Measurements from ENCODE around the gene PLAC8L1. TPM values are rescaled to one million over a fixed set of nuclear protein-coding genes. Genes with fewer than 3 reads are reported as not detected.
"Not testable (repeated sequence)": the region's sequence is repeated elsewhere in the genome, so short reads cannot be mapped to it uniquely, and the experiment has no call there.

Gene PLAC8L1
- total RNA-seq, 1 experiment from 2014 or later: not detected

DNA sequence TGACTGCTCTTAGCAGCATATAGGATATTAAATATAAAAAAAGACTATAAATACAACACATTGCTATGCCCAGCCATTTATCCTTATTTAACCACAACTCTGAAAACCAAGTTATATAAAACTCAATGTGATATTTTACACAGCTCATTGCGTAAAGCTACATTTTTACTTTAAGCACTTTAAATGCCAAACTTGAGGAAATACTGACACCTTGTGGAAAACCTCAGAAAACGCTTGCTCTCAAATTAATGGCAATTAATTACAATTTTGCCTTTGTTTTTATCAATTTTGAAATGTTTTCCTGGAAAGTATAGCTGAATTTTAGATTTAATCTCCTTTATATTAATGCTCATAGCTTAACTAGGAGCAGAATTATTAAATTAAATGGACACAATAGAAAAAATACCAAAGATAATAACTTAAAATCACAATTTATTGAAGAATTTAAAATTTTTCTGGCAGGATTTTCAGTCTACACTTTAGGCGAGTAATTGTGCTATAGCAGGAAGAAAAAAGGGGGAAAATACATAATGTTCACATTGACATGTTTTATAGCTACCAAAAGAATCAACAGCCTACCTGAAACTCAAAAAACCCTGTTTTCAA is 25.2 kb upstream of the PLAC8L1 start:
- POLR2A ChIA-PET (ENCODE audit: unreplicated experiment): no interaction called here

DNA sequence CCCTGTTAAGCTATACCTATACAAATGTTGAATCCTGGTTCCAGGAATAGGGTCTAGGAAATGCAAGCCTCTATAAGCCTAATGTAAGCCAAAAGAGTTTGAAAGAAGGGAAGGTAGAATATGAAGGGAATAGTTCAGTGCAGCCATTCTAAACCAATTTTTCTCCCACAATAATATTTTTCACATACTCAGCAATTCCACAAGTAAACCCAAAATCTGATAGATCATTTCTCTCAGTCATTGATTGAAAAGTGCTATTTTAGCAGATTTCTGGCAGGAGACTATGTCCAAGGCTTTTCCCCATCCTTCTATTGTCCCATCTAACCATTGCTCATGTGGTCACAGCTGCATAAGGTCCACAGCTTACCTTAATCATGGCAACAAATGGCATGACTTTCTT is 20.7 kb upstream of the PLAC8L1 start:
- Histone ChIP-seq H2AFZ (no peak overlapping the region), H3K36me3 (ENCODE audit: low read depth) (peaks cover 67% of the 10 kb centered on the region), H3K27ac (no peak overlapping the region), H3K79me2 (ENCODE audit: low read depth) (no peaks in the 10 kb centered on the region), H4K20me1 (ENCODE audit: insufficient read depth) (peaks cover 11% of the 10 kb centered on the region), H3F3A (ENCODE audit: insufficient read depth, low read depth) (peaks cover 13% of the 10 kb centered on the region; the same call in 1 of the 2 replicates), H3K9me2 (ENCODE audit: insufficient read depth) (no peaks in the 10 kb centered on the region), H3K9me3 (ENCODE audit: insufficient read depth, low read depth) (no peaks in the 10 kb centered on the region), H3K4me1 (replicated peaks; ENCODE audit: insufficient read depth) (no peaks in the 10 kb centered on the region), H3K4me2 (no peak overlapping the region), H3K27me3 (ENCODE audit: insufficient read depth, low read depth) (no peaks in the 10 kb centered on the region), H3K4me3 (no peak overlapping the region)
- ChIA-PET CTCF (no interaction called here), POLR2A (ENCODE audit: unreplicated experiment) (no interaction called here)
- intact Hi-C loops (cut with micrococcal nuclease; ENCODE audit: unreplicated experiment): no loop called here
- no TSS peak for BruUV-seq (replicated peaks)
- DNase-seq: no peak
- no peak for TF ChIP-seq EZH2 (IDR thresholded peaks at IDR 0.05; ENCODE audit: low read depth)
- TF ChIP-seq, protein P1, sequence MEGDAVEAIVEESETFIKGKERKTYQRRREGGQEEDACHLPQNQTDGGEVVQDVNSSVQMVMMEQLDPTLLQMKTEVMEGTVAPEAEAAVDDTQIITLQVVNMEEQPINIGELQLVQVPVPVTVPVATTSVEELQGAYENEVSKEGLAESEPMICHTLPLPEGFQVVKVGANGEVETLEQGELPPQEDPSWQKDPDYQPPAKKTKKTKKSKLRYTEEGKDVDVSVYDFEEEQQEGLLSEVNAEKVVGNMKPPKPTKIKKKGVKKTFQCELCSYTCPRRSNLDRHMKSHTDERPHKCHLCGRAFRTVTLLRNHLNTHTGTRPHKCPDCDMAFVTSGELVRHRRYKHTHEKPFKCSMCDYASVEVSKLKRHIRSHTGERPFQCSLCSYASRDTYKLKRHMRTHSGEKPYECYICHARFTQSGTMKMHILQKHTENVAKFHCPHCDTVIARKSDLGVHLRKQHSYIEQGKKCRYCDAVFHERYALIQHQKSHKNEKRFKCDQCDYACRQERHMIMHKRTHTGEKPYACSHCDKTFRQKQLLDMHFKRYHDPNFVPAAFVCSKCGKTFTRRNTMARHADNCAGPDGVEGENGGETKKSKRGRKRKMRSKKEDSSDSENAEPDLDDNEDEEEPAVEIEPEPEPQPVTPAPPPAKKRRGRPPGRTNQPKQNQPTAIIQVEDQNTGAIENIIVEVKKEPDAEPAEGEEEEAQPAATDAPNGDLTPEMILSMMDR (conservative IDR thresholded peaks at IDR 0.05): no peak

More for the DNA sequence above, 25.2 kb upstream of the PLAC8L1 start:
- intact Hi-C loops (cut with micrococcal nuclease; ENCODE audit: unreplicated experiment): loop anchor here (2.0 to 5.0 kb wide), 3 partner anchors 297 to 1928 kb away; no protein-coding TSS in a partner anchor
- Histone ChIP-seq H3K4me3 (no peak overlapping the region), H3K9me3 (ENCODE audit: insufficient read depth, low read depth) (no peaks in the 10 kb centered on the region), H2AFZ (no peak overlapping the region), H3K27me3 (ENCODE audit: insufficient read depth, low read depth) (no peaks in the 10 kb centered on the region), H4K20me1 (ENCODE audit: insufficient read depth) (peaks cover 4% of the 10 kb centered on the region), H3K36me3 (ENCODE audit: low read depth) (peaks cover 64% of the 10 kb centered on the region), H3K79me2 (ENCODE audit: low read depth) (no peaks in the 10 kb centered on the region), H3F3A (ENCODE audit: insufficient read depth, low read depth) (peaks cover 28% of the 10 kb centered on the region), H3K27ac (no peak overlapping the region), H3K9me2 (ENCODE audit: insufficient read depth) (no peaks in the 10 kb centered on the region), H3K4me2 (no peak overlapping the region), H3K4me1 (replicated peaks; ENCODE audit: insufficient read depth) (no peaks in the 10 kb centered on the region)
- BruUV-seq (replicated peaks): no TSS peak
- no peak for DNase-seq
- no peak for TF ChIP-seq EZH2 (IDR thresholded peaks at IDR 0.05; ENCODE audit: low read depth)
- TF ChIP-seq, protein P1 (conservative IDR thresholded peaks at IDR 0.05): peak; percentile 85
- CTCF ChIA-PET: interaction anchor here (0.7 kb wide), 1 partner anchor 209 kb away, joined by 5 read pairs; no protein-coding TSS in a partner anchor

DNA sequence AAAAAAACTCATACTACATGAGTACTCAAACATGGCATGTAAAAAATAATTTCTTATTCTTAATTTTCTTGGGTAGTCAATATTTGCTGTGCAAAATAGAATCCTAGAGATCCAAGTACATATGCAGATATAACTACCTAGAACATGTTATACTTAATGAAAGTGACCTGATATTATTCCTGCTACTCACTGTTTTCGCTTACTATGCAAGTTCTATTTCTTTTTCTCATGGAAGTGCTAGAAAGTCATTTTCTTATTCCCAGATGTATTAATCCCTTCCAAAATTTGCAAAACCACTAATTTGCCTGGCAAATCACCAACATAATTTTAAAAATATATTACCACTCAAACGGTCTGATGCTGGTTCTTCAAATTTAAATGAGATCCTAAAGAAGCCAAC is 19.2 kb upstream of the PLAC8L1 start:
- no peak for DNase-seq
- Histone ChIP-seq H3K27me3 (ENCODE audit: insufficient read depth, low read depth) (no peaks in the 10 kb centered on the region), H4K20me1 (ENCODE audit: insufficient read depth) (peaks cover 12% of the 10 kb centered on the region), H3K27ac (no peak overlapping the region), H3K9me2 (ENCODE audit: insufficient read depth) (no peaks in the 10 kb centered on the region), H3F3A (ENCODE audit: insufficient read depth, low read depth) (peaks cover 13% of the 10 kb centered on the region; the same call in 1 of the 2 replicates), H3K79me2 (ENCODE audit: low read depth) (no peaks in the 10 kb centered on the region), H2AFZ (no peak overlapping the region), H3K4me1 (replicated peaks; ENCODE audit: insufficient read depth) (no peaks in the 10 kb centered on the region), H3K9me3 (ENCODE audit: insufficient read depth, low read depth) (no peaks in the 10 kb centered on the region), H3K36me3 (ENCODE audit: low read depth) (peaks cover 69% of the 10 kb centered on the region), H3K4me2 (no peak overlapping the region), H3K4me3 (no peak overlapping the region)
- intact Hi-C loops (cut with micrococcal nuclease; ENCODE audit: unreplicated experiment): no loop called here
- CTCF ChIA-PET: no interaction called here
- BruUV-seq (replicated peaks): no TSS peak
- TF ChIP-seq, protein P1 (conservative IDR thresholded peaks at IDR 0.05): no peak
- no peak for TF ChIP-seq EZH2 (IDR thresholded peaks at IDR 0.05; ENCODE audit: low read depth)
- POLR2A ChIA-PET (ENCODE audit: unreplicated experiment): no interaction called here

DNA sequence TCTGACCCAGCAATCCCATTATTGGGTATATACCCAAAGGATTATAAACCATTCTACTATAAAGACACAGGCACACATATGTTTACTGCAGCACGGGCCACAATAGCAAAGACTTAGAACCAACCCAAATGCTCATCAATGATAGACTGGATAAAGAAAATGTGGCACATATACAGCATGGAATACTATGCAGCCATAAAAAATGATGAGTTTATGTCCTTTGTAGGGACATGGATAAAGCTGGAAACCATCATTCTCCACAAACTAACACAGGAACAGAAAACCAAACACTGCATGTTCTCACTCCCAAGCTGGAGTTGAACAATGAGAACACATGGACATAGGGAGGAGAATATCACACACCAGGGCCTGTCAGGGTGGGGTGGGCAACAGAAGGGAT is 16.1 kb upstream of the PLAC8L1 start:
- CTCF ChIA-PET: not testable (repeated sequence)

More for the DNA sequence above, 16.1 kb upstream of the PLAC8L1 start:
- H3K9me3 ChIP-seq (ENCODE audit: insufficient read depth, low read depth); H3K4me1 ChIP-seq (replicated peaks; ENCODE audit: insufficient read depth); H2AFZ ChIP-seq; H3K79me2 ChIP-seq (ENCODE audit: low read depth); H3K4me3 ChIP-seq; H3K27ac ChIP-seq; H3K27me3 ChIP-seq (ENCODE audit: insufficient read depth, low read depth); H4K20me1 ChIP-seq (ENCODE audit: insufficient read depth); H3F3A ChIP-seq (ENCODE audit: insufficient read depth, low read depth); POLR2A ChIA-PET (ENCODE audit: unreplicated experiment); H3K4me2 ChIP-seq; BruUV-seq (replicated peaks); intact Hi-C loops (cut with micrococcal nuclease; ENCODE audit: unreplicated experiment); H3K9me2 ChIP-seq (ENCODE audit: insufficient read depth); DNase-seq: not testable (repeated sequence)
- peaks cover 65% of the 10 kb centered on the region for H3K36me3 ChIP-seq (ENCODE audit: low read depth)
